Stimulated activated CD4-positive, alpha-beta T cell treated with anti-CD3 and anti-CD28 coated beads, Interleukin-1b, Interleukin-23, amount 100 ng/mL, for 24 hours (primary cell): ENCODE data around the gene MRTFB.
A peak's percentile ranks its signal among the peaks of the same experiment; 100 is the strongest.

ENCODE experiments used
- DNase-seq, 4 experiments: peaks; one replicate each; pipeline ENCODE4 v3.0.0-alpha.2; 2020; ENCODE audit warnings: low read depth in 4 of 4, low spot score in 1 of 4

The MRTFB gene

DNA sequence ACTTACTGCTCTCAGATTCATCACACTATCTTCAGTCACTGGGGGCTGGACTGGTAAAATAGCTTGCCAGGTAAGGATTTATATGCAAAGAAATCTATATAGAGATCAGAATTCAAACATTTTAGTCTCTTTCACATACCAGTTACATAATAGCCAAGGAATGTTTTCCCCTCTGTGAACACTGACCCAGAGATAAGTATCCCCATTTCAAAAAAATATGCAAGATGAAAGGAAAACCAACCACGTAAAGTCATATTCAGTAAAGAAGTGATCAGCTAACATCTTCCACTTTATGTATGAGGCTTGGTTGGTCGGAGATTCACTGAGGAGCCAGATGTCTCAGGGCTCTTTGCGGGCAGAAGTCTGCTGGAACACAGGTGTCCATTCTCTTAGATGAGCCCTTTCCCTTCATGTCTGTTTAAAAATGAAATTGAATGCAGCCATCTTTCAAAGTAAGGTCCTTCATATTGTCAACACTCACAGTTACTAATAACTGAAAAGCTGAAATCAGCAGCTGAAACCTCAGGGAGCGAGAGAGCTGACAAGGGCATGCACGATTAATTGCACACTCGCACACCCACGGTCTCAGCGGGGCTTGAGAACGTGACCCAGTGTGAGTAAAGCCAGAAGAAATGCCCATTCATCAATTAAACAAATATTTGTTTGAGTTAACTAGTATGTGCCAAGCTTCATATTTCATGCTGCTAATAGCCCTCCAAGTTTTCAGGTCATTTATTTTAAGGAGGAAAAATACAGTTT lies 161.2 kb downstream of the MRTFB start:
- no peak for DNase-seq

DNA sequence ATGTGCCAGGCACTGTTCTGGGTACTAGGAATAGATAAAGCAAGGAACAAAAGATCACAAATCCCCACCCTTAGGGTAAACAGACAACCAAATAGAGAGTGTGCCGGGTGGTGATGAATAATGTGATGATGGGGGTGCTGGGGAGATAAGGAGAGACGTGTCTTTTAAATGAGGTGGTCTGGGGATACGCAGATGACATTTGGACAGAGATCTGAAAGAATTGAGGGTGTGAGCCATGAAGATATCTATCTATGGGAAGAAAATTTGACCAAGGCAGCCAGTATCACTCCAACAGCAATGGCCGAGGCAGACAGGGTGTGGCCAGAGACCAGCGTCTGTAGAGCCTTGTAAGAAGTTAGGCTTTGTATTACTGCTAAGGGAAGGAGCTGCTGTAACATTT lies 165.3 kb downstream of the MRTFB start:
- no peak for DNase-seq

DNA sequence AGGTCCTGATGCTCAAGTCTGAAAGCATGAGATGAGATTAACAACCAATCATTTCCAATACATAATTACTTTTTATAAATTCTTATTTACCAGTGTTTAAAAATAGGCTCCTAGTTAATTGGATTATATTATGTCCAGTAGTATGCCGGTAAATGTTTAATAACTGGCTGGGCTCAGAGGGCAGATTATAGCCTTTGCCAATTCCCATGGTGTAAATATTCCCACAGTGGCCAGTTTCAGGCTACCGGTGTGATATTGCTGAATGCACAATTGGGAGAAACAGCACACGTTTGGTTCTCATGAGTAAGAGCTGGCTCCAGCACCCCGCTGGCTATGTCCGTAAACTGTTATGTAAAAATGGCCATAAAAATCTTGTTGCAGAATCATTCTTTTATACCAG lies 167.6 kb downstream of the MRTFB start:
- no peak for DNase-seq

DNA sequence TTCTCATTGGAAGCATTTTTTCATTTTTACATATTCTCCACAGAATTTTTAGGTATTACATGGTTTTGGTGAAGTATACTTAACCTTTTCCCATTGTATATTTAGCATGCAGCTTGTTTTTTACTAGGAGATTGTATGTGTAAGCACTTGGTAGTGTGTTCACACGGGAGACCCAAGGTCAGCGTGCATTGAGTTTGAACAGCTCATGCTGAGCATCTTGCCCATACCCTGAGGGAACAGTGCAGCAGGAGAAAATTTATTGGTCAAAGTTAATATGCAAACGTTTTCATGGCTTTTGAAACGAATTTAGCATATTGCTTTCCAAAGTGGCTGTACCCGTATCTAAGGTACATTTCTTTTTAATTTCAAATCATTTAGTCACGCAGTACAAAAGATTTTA lies 168.7 kb downstream of the MRTFB start:
- DNase-seq, result no peak

DNA sequence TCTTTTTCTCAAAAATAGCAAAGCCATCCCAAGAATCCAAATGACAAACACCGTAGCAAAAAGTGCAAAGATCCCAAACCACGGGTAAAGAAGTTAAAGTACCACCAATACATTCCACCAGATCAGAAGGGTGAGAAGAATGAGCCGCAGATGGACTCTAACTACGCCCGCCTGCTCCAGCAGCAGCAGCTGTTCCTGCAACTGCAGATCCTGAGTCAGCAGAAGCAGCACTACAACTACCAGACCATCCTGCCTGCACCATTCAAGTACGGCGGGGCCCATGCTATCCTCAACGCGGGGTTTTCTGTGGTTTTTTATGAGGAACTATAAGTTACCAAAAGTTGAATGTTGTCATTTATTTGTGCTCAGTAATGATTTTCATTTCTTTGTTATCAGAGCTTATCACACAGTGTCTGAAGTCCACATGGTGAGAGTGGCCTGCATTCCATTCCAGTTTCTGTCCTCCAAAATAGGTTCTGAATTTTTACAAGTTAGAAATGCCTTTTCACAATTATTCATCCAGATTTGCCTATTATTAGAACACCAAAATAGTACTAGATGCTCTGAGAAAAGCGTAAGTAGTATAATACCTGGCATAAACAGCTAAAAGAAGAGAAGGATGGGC lies 169.2 kb downstream of the MRTFB start:
- no peak for DNase-seq

DNA sequence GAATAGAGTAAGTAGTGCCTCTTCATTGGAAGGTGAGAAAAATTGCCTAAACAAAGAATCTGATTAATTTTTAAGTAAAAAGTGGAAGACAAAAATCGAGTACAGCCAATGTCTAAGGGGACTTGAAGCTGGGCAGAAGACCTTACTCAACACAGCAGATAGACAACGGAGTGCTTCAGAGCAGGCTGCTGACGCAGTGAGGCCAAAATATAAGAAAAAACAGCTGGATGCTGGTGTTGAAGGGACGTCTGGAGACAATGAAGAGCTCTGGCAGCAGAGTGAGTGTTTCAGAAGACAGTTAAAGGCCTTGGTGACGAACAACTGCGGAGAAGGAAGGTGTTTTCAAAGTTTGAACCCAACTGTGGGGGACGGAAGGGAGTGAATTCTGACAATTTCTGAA lies 169.8 kb downstream of the MRTFB start:
- DNase-seq, result no peak

DNA sequence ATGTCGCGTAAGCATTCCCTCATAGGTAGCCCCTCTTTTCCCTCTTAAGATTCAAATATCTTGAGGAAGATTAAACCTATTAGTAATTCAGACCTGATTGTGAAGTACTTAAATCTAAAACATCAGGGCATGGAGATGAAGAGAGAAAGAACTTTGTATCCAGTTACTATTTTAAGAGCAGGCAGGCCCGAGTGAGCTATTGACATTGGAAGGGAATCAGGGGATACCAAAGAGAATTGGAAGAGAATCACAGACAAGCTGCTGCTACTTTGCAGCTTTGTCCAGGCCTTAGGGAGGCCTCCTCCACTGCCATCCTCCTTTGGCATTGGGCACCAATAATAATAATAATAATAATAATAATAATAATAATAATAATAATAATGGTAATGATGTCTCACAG lies 170.5 kb downstream of the MRTFB start:
- no peak for DNase-seq

DNA sequence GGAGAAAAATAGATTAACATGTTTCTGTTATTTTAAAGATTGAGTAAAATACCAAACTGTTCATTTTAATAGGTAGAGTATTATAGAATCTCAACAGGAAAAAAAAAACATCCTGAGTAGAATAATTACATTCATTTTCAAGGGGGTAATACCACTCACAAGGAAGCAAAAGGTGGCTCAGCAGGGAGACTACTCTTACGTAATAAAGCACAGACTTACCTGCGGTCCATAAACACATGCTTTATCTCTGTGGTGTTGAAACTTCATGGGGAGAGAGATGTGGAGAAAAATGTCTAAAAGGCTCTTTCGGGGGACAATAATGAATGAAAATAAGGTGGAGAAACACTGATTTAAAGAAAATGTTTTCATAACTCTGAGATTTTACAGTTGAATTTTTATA lies 171.7 kb downstream of the MRTFB start:
- no peak for DNase-seq

DNA sequence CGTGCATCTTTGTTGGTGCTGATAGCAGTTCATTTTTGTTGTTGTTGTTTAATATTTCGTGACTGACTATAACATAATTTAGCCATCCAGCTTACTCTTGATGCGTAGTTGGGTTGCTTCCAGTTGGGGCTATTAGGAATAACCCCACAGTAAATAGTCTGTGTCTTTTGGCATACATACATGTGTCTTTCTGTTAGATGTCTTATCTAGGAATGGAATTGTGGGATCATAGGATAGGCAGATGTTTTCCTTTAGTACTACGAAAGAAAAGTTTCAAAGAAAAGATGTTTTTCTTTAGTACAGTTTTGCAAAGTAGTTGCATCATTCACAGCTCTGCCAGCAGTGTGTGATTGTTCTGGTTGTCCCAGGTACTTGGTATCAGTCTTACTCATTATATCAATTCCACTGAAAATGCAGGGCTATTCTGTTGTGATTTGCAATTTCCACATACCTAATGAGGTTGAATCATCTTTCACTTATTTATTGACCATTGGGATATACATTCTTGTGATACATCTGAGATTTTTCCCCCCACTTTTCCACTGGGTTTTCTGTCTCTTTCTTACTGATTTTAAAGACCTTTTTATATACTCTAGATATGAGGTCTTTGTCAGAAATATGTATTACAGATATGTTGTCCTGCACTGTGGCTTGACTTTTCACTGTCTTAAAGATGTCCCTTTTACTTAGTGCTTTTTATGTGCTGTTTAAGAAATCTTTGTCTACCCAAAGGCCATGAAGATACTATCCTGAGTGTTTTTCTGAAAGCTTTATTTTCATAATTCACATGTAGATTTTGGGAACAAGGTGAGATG lies 173.3 kb downstream of the MRTFB start:
- DNase-seq, result no peak

DNA sequence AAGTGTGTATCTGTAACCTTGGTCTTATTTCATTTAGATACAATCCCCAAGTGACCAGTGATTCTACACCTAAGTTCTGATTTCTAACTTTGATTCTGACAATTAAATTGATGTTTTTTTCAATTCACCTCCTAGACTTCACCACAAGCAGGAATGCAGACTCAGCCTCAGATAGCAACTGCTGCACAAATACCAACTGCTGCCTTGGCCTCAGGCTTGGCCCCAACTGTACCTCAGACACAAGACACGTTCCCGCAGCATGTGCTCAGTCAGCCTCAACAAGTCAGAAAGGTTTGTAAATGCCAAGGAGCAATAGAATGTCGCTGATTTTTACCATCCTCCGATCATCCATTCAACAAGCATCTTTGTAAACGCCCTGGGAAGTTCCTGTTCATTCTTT lies 177.7 kb downstream of the MRTFB start:
- no peak for DNase-seq

DNA sequence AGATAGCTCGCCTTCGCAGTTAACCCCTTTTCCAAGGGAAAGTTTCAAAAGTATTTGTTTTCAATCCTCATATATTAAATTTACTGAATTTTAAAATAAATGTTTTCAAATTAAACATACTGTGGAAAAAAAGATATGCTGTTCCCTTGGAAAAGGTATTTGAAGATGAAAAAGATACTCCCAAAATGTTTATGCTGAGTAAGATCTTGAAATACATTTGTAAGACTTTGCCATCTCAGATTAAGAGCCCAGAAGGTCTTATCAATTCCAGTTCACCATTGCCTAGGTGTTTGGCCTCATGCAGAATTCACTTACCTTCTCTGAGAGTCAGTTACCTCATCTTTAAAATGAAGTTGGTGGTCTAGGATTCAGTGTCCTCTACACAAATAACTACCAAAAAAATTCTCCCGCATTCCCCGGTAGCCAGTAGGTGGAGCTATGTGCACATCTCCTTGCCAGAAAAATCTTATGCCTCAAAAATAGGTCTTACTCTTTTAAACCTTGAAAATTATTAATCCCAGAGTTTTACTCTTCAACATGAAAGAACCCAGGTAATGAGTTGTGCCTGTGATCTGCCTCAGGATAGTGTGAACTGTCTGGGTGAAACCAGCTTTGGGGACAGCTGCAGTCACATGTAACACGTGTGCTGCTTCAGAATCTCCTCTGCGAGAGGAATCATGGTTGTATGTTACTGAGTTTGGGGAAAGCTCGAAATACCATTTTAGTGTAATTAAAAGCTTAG lies 178.3 kb downstream of the MRTFB start:
- peak in 3 of 4 experiments; percentile 12 to 17 (median 16) for DNase-seq

DNA sequence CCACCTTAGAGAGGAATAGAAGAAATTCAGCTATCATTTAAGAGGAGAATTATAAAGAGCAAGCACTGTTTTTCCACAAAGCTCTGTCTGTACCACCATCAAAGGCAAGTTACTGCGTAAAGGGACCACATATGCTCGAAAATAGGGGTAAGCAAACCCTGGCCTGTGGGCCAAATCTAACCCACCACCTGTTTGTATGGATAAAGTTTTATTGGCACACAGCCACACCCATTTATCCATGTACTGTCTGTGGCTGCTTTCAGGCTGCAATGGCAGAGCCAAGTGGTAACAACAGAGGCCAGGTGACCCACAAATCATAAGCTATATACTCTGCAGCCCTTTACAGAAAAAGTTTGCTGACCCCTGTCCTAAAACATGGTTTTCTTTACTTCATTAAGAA lies 180.3 kb downstream of the MRTFB start:
- DNase-seq, result no peak

DNA sequence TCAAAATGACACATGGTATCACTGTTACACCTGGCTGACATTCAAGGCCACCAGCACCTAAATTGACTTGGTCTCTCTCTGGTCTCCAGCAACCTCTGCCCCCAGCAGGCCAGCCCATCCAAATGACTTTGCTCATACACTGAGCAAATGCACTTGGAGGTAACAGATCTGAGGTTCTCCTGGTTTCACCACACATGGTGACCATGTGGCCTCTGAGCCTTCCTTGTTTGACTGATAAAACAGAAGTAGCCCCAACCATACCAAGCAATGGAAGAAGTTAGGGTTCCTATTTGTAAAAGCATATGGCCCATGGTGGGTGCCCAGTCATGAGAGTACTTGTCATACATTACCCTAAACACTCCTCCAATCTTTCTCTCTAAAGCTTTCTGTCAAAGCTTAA lies 181.7 kb downstream of the MRTFB start:
- DNase-seq, result no peak

DNA sequence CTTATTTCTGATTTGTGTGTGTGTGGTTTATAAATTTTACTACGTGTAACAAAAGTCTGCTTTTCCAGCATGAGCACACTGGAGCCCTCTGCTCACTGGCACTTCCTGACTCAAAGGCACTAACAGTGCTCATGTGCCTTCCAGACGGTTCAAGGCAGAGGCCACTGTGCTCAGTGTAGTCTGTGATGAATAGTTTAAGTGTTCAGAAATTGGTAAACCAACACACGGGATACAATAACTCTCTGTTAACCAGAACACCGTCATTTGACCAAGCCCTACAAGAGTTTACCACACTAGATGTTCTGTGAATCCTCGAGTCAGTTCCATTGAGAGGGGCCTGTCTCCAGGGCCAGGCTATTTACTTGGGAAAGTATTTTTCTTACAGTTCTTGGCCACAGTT lies 191.9 kb downstream of the MRTFB start:
- DNase-seq, result no peak

DNA sequence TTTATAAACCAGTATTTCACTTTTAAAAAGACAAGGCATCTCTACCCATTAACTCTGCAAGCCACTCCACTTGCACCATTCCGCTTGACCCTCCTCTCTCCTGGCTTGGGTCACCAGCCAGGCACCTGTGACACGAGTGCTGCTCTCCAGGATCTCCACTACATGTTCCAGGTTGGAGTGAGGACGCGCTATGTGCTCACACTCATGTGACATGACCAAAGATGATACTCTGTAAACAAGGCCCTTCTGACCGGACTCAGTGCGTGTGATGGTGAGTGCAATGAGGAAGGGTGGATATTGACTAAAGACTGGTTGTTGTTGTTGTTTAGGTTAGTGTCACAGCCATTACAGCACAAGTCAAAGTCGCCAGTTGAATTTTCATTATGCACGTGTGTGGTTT lies 192.7 kb downstream of the MRTFB start:
- no peak for DNase-seq

DNA sequence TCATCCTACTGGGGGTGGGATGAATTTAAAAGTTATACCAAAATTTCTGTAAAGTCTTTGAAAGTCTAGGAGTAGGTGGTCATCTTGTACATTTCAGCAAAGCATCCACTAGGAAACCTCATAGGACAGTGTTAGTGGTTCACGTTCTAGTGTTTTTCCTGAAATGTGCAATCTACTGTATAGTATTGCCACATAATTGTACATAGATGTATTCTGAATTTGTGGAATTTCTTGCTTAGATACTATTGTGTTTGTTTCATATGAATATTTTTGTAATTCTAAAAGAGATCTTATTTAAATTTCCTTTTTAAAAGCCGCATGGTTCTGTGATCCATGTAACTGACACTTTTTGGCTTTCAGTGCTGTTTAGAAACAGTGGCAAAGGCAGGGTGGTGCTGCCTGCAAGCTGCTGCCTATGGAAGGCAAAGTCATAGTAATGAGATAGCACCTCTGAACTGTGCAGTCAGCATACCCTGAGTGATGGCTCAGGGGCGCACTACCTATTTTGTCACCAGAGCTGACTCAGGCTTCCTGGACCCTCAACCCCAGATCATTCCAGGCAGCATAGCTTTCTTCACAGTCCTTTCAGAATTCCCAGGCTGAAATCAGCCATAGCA lies 193.3 kb downstream of the MRTFB start:
- DNase-seq, result no peak

DNA sequence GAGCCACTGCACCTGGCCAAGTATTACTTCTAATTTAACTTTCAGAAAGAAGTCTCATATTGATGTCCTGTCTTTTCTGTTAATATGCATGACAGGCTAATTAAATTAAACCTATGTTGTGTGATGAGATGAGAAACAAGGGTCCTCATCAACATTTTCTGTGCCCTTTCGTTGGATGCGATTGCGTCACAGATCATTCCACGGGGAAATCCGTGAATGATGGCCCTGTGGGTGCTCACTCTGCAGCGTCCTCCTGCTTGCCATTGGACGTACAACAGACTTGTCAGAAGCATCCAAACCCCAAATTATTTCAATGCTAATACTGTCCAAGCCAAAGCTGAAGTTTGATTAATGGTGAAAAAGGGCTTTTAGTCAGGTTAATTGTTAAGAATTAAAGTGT lies 197.0 kb downstream of the MRTFB start:
- DNase-seq, result no peak

DNA sequence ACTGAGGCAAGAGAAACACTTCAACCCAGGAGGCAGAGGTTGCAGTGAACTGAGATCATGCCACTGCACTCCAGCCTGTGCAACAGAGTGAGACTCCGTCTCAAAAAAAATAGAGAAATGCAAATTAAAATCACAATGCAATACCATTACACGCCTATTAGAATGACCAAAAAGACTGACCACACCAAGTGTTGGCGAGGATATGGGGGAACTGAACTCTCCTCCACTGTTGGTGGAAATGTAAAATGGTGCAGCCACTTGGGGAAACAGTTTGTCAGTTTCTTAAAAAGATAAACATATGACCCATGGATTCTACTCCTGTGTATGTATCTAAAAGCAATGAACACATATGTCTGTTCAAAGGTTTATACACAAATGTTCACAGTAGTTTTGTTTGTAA lies 204.8 kb downstream of the MRTFB start:
- DNase-seq, result no peak

DNA sequence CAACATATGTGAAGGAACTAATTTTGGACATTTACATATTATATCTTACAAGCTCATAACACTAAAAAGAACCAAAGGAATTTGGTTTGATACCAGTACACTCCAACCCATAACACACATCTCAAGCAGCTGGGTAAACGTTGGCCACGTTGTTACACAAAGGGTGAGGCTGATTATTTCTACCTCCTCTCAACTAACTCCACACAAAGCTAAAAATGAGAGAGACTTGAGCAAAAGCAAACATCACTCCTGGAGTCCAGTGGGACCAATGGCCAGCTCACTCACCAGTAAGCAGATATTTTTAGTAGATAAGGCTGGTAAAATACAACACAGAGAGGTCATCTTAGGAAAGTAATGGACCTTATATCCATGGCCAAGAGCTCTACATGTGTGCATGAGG lies 207.6 kb downstream of the MRTFB start:
- no peak for DNase-seq

DNA sequence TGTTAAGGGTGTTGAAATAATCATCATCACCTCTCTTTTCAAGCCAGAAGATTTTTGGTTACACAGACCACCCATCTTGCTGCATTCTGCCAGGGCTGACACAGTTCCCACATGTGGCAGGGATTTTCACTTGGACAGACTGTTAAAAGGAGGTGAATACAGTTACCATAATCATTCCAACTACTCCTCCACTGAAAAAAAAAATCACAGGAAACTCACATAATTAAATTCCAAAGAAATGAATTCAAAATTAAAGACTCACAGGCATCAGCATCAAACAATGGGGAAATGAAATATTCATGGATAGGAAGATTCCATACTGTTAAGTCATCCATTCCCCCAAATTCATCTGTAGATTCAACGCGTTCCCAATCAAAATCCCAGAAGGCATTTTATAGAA lies 209.4 kb downstream of the MRTFB start:
- DNase-seq, result no peak

DNA sequence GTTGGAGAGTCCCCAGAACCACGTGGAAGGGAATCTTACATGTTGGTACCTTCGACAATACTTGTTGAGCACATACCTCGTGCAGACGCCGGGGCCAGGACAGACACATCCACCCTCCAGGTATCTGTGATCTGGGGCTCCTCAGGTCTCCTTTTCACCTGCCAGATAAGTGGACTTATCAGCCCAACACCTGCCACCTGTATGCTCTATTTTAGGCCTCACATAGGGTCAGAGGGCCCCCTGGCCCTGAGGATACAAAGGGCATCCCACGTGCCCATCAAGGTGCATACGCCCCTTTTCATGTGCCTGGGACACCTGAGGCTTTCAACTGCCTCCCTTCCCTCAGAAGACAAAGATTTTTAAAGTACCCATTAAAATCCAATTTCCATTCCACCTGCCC lies 212.7 kb downstream of the MRTFB start:
- DNase-seq, result no peak
